ENCODE results near the gene PRTFDC1.

Gene PRTFDC1

GRCh38 chr10:24917493-24917892 is 34.9 kb downstream of the PRTFDC1 start:
- DNase-seq: no peak
- TF ChIP-seq, protein P1, sequence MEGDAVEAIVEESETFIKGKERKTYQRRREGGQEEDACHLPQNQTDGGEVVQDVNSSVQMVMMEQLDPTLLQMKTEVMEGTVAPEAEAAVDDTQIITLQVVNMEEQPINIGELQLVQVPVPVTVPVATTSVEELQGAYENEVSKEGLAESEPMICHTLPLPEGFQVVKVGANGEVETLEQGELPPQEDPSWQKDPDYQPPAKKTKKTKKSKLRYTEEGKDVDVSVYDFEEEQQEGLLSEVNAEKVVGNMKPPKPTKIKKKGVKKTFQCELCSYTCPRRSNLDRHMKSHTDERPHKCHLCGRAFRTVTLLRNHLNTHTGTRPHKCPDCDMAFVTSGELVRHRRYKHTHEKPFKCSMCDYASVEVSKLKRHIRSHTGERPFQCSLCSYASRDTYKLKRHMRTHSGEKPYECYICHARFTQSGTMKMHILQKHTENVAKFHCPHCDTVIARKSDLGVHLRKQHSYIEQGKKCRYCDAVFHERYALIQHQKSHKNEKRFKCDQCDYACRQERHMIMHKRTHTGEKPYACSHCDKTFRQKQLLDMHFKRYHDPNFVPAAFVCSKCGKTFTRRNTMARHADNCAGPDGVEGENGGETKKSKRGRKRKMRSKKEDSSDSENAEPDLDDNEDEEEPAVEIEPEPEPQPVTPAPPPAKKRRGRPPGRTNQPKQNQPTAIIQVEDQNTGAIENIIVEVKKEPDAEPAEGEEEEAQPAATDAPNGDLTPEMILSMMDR (IDR thresholded peaks at IDR 0.05): no peak
- Mint-ChIP-seq H3K4me1 (peaks cover 8% of the 10 kb centered on the region), H3K27me3 (ENCODE audit: low read depth, poor library complexity) (peaks cover 3% of the 10 kb centered on the region), H3K9me3 (peaks cover 8% of the 10 kb centered on the region), H3K27ac (no peak overlapping the region), H3K36me3 (ENCODE audit: low read depth) (peaks cover 23% of the 10 kb centered on the region), H3K4me3 (no peak overlapping the region)

DNA sequence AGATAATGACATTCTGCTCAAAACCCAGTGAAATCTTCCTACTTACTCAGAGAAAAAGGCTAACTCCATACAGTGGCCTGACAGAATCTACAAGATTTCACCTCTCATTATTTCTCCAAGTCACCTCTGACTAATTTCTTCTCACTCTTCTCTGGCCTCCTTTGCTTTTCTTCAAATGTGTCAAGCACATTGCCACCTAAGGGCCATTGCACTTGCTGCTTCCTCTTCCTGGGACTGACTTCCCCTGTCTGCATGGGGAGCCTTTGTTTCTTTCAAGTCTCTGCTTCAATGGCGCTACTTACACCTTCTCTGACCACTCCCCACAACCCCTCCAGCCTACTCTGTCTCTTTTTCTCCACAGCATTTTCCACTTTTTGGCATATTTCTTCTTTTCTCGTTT is 36.0 kb downstream of the PRTFDC1 start:
- Mint-ChIP-seq H3K27me3 (ENCODE audit: low read depth, poor library complexity) (peaks cover 3% of the 10 kb centered on the region), H3K9me3 (peaks cover 8% of the 10 kb centered on the region), H3K4me1 (peaks cover 5% of the 10 kb centered on the region)

DNA sequence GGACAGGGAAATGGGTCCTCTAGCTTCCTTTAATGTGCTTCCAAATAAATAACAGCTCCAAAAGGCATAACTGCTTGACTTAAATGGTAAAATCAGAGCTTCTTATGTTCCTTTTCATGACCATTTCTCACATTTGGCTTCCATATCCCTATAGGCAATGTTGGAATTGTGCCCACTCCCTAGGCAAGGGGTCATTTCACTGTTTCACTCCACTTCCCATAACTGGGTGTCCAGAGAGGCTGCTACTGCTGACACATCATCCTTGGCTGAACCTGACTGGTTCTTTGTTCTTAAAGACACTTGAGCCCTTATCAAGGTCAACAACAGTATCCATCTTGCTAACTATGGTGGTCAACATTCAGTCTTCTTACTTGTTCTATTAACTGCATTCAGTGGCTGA is 37.1 kb downstream of the PRTFDC1 start:
- Mint-ChIP-seq H3K36me3 (ENCODE audit: low read depth) (peaks cover 21% of the 10 kb centered on the region), H3K27me3 (ENCODE audit: low read depth, poor library complexity) (peaks cover 3% of the 10 kb centered on the region)

More for the DNA sequence above, 36.0 kb downstream of the PRTFDC1 start:
- H3K27ac Mint-ChIP-seq: no peak overlapping the region
- TF ChIP-seq, protein P1 (IDR thresholded peaks at IDR 0.05): no peak
- DNase-seq: no peak
- H3K36me3 Mint-ChIP-seq (ENCODE audit: low read depth): peaks cover 19% of the 10 kb centered on the region
- no peak overlapping the region for H3K4me3 Mint-ChIP-seq

GRCh38 chr10:24914148-24914547 is 38.3 kb downstream of the PRTFDC1 start:
- Mint-ChIP-seq H3K4me1 (no peaks in the 10 kb centered on the region), H3K9me3 (peaks cover under 1% of the 10 kb centered on the region)
- TF ChIP-seq, protein P1 (IDR thresholded peaks at IDR 0.05): no peak

More for the DNA sequence above, 37.1 kb downstream of the PRTFDC1 start:
- no peak overlapping the region for H3K4me3 Mint-ChIP-seq
- no peak for DNase-seq
- TF ChIP-seq, protein P1 (IDR thresholded peaks at IDR 0.05): no peak
- H3K27ac Mint-ChIP-seq: no peak overlapping the region
- no peaks in the 10 kb centered on the region for H3K4me1 Mint-ChIP-seq
- peaks cover 8% of the 10 kb centered on the region for H3K9me3 Mint-ChIP-seq

GRCh38 chr10:24912215-24912614 is 40.2 kb downstream of the PRTFDC1 start:
- peaks cover 3% of the 10 kb centered on the region for H3K27me3 Mint-ChIP-seq (ENCODE audit: low read depth, poor library complexity)
- H3K27ac Mint-ChIP-seq: no peak overlapping the region
- peaks cover 14% of the 10 kb centered on the region for H3K36me3 Mint-ChIP-seq (ENCODE audit: low read depth)
- no peaks in the 10 kb centered on the region for H3K4me1 Mint-ChIP-seq
- H3K9me3 Mint-ChIP-seq: no peaks in the 10 kb centered on the region
- no peak for DNase-seq
- H3K4me3 Mint-ChIP-seq: no peak overlapping the region
- TF ChIP-seq, protein P1 (IDR thresholded peaks at IDR 0.05): no peak

More at GRCh38 chr10:24914148-24914547, 38.3 kb downstream of the PRTFDC1 start:
- DNase-seq: no peak
- Mint-ChIP-seq H3K36me3 (ENCODE audit: low read depth) (peaks cover 14% of the 10 kb centered on the region), H3K27ac (no peak overlapping the region), H3K4me3 (no peak overlapping the region), H3K27me3 (ENCODE audit: low read depth, poor library complexity) (peaks cover 3% of the 10 kb centered on the region)

- no peaks in the 10 kb centered on the region for H3K4me1 Mint-ChIP-seq
- no peaks in the 10 kb centered on the region for H3K9me3 Mint-ChIP-seq
- no peak overlapping the region for H3K4me3 Mint-ChIP-seq
- TF ChIP-seq, protein P1 (IDR thresholded peaks at IDR 0.05): no peak
- no peak for DNase-seq
- peaks cover 3% of the 10 kb centered on the region for H3K27me3 Mint-ChIP-seq (ENCODE audit: low read depth, poor library complexity)
- no peak overlapping the region for H3K27ac Mint-ChIP-seq
- peaks cover 25% of the 10 kb centered on the region for H3K36me3 Mint-ChIP-seq (ENCODE audit: low read depth)
Measured at GRCh38 chr10:24911029-24911428, 41.4 kb downstream of the PRTFDC1 start.

Data from nephron progenitor cell (in vitro differentiated cells).